Measurements from ENCODE around the gene BIN1. TPM values are rescaled to one million over a fixed set of nuclear protein-coding genes. Genes with fewer than 3 reads are reported as not detected.

BIN1 gene
- total and polyA plus RNA-seq, 8 donors: 32.0 to 98.7 (median 76.7) TPM

DNA sequence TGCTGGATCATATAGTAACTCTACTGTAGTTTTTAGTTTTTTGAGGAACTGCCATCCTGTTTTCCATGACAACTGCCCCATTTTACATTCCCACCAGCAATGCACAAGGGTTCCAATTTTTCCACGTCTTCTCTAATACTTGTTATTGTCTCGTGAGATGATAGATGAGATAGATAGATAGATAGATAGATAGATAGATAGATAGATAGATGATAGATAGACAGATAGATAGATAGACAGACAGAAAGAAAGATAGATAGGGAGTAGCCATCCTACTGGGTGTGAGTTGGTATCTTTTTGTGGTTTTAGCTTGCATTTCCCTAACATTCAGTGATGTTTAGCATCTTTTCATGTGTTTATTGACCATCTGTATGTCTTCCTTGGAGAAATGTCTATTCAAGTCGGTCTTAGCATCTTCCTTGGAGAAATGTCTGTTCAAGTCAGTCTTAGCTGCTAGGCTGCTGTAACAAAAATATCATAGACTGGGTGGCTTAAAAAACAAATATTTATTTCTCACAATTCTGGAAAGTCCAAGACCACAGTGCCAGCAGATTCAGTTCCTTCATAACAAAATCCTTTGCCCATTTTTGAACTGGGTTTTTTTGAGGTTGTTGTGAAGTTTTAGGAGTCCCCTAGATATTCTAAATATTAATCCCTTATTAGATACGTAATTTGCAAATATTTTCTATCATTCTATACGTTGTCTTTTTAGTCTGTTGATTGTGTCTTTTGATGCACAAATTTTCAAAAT, 98.5 kb downstream of the BIN1 start:
- Histone ChIP-seq H3K36me3 (no peaks in the 10 kb centered on the region), H3K4me3 (no peak overlapping the region), H3K9me3 (no peaks in the 10 kb centered on the region), H3K27ac (no peak overlapping the region), H3K27me3 (no peaks in the 10 kb centered on the region), H3K4me1 (no peaks in the 10 kb centered on the region)
- ATAC-seq: no peak
- TF ChIP-seq, protein P1, sequence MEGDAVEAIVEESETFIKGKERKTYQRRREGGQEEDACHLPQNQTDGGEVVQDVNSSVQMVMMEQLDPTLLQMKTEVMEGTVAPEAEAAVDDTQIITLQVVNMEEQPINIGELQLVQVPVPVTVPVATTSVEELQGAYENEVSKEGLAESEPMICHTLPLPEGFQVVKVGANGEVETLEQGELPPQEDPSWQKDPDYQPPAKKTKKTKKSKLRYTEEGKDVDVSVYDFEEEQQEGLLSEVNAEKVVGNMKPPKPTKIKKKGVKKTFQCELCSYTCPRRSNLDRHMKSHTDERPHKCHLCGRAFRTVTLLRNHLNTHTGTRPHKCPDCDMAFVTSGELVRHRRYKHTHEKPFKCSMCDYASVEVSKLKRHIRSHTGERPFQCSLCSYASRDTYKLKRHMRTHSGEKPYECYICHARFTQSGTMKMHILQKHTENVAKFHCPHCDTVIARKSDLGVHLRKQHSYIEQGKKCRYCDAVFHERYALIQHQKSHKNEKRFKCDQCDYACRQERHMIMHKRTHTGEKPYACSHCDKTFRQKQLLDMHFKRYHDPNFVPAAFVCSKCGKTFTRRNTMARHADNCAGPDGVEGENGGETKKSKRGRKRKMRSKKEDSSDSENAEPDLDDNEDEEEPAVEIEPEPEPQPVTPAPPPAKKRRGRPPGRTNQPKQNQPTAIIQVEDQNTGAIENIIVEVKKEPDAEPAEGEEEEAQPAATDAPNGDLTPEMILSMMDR (IDR thresholded peaks at IDR 0.05): no peak
- DNase-seq: no peak
- intact Hi-C loops (cut with DNase I): no loop called here

DNA sequence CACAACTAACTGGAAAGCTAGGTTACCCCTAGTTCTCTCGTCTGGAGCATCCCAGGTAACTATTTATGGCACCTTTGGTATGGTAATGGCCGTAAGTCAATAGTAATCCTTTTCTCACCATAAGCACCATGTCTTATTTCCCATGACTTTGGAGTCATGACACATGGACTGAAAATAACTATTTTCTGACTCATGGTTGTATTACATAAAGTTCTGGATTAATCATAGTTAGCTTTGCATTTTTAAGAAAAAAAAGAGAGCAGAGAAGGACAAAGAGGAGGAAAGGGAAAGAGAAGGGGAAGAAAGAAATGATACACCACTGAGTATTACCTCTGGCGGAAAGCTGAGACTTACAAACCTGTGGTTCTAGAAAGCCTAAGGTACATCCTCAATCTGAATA, 99.3 kb downstream of the BIN1 start:
- ATAC-seq: no peak
- TF ChIP-seq, protein P1 (IDR thresholded peaks at IDR 0.05): no peak
- Histone ChIP-seq H3K27ac (no peak overlapping the region), H3K36me3 (no peaks in the 10 kb centered on the region), H3K27me3 (no peaks in the 10 kb centered on the region), H3K9me3 (no peaks in the 10 kb centered on the region), H3K4me1 (no peaks in the 10 kb centered on the region), H3K4me3 (no peak overlapping the region)
- intact Hi-C loops (cut with DNase I): no loop called here
- DNase-seq: no peak

DNA sequence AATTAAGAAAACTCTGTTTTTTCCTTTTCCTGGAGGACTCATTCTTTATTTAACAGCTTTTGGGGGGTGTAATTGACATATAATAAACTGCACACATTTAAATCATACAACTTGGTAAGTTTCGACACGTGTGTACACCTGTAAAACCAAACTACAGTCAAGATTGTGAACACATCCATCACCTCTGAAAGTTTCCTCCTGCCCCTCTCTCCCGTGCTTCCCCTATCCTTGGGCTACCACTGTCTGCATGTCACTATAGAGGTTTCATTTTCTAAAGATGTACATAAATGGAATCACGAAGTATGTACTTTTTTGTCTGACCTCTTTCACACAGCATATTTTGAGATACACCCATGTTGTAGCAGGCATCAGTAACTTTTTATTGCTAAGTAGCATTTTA, 100.0 kb downstream of the BIN1 start:
- DNase-seq (no peak), ATAC-seq (no peak)
- Histone ChIP-seq H3K4me3 (no peak overlapping the region), H3K9me3 (no peaks in the 10 kb centered on the region), H3K36me3 (no peaks in the 10 kb centered on the region), H3K27ac (no peak overlapping the region), H3K27me3 (no peaks in the 10 kb centered on the region), H3K4me1 (no peaks in the 10 kb centered on the region)
- intact Hi-C loops (cut with DNase I): no loop called here
- TF ChIP-seq, protein P1 (IDR thresholded peaks at IDR 0.05): no peak

DNA sequence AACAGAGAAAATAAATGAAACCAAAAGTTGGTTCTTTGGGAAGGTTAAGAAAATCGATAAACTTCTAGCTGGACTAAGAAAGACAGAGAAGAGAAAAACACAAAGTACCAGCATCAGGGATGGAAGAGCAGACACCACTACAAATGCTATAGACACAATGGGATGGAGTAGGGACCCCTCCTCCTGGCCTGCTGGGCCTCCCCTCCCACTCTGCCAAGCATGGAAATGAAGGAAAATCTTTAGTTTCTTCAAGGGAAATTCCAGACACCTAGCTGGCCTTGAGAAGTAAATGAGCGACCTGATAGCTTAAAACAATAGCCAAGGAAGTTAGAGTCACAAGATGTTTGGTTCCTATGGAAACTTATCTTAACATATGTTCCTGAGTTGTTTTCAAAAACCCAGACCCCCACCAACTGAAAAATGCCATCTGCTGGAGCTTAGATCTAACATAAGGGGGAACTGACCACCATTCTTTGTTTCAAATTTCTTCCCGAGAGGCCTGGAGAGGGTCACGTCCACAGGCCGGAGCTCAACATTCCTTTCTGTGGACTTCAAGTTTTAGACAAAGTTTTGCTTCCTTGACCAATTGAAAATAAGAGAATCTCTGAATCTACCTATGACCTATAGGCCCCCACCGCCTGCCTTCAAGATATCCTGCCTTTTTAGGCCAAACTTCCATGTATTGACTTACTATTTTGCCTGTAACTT, 101.9 kb downstream of the BIN1 start:
- no peaks in the 10 kb centered on the region for H3K4me1 ChIP-seq
- ATAC-seq (no peak), DNase-seq (no peak)
- TF ChIP-seq, protein P1 (IDR thresholded peaks at IDR 0.05): no peak
- intact Hi-C loops (cut with DNase I): no loop called here
- H3K4me3 ChIP-seq: no peak overlapping the region
- H3K36me3 ChIP-seq: no peaks in the 10 kb centered on the region
- H3K27ac ChIP-seq: no peak overlapping the region
- H3K9me3 ChIP-seq: no peaks in the 10 kb centered on the region
- no peaks in the 10 kb centered on the region for H3K27me3 ChIP-seq

DNA sequence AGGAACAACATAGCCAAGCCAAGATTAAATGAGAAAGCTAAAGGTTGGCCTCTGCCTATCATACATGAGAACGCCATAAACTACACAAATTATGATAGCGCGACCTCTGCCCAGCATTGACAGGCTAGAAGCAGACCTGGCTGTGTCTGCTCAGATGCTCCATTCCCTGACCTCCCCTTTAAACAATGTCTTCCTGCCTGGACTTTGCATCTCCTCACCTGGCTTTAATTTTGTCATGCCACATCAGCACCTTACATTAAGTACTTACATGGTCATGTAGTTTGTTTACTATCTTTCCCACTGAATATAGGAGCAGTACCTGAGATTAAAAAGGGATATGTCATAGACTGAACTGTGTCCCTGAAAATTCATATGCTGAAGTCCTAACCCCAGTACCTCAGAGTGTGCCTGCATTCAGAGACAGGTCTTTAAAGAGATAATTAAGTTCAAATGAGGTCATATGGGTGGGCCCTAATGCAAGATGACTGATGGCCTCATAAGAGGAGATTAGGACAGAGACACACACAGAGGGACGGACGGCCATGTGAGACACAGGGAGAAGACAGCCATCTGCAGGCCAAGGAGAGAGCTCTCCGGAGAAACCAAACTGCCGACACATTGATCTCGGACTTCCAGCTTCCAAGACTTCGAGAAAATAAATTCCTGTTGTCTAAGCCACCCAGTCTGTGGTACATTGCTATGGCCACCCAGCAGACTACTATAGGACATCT, 103.7 kb downstream of the BIN1 start:
- no peaks in the 10 kb centered on the region for H3K27me3 ChIP-seq
- DNase-seq: no peak
- TF ChIP-seq, protein P1 (IDR thresholded peaks at IDR 0.05): no peak

More for the DNA sequence above, 103.7 kb downstream of the BIN1 start:
- no peak for ATAC-seq
- Histone ChIP-seq H3K4me3 (no peak overlapping the region), H3K9me3 (no peaks in the 10 kb centered on the region), H3K4me1 (no peaks in the 10 kb centered on the region), H3K36me3 (no peaks in the 10 kb centered on the region), H3K27ac (no peak overlapping the region)
- intact Hi-C loops (cut with DNase I): no loop called here
